Sigmoid colon (tissue), 3 donors: ENCODE data around the gene ST6GALNAC3.

Experiments used
- CTCF ChIP-seq, 4 experiments: fragments of 450-650 bp in 3 of 4; fragments of 200-600 bp in 1 of 4; IDR thresholded peaks; one replicate each; pipeline ENCODE4 v1.5.1; 2016 to 2019; ENCODE audit warnings: antibody characterized with exemption in 4 of 4, mild to moderate bottlenecking in 3 of 4, moderate library complexity in 2 of 4
- POLR2A ChIP-seq, 2 donors: fragments of 450-650 bp; IDR thresholded peaks; one replicate each; pipeline ENCODE4 v1.6.1; 2016; ENCODE audit warnings: antibody characterized with exemption in 2 of 2, mild to moderate bottlenecking in 2 of 2, moderate library complexity in 2 of 2

GRCh38 chr1:76593618-76594017 lies 519.1 kb downstream of the ST6GALNAC3 start:
- no peak for TF ChIP-seq CTCF (IDR thresholded peaks at IDR 0.05)
- no peak for TF ChIP-seq POLR2A (IDR thresholded peaks at IDR 0.05)
